CD1c-positive myeloid dendritic cell (primary cell): Measurements from ENCODE around the gene SPATS2.
A peak's percentile ranks its signal among the peaks of the same experiment; 100 is the strongest.
"Not testable (repeated sequence)": the region's sequence is repeated elsewhere in the genome, so short reads cannot be mapped to it uniquely, and the experiment has no call there.

Experiments
- DNase-seq: peaks from one replicate; pipeline ENCODE4 v3.0.0-alpha.2; 2016; ENCODE audit errors: extremely low spot score

Gene SPATS2

DNA sequence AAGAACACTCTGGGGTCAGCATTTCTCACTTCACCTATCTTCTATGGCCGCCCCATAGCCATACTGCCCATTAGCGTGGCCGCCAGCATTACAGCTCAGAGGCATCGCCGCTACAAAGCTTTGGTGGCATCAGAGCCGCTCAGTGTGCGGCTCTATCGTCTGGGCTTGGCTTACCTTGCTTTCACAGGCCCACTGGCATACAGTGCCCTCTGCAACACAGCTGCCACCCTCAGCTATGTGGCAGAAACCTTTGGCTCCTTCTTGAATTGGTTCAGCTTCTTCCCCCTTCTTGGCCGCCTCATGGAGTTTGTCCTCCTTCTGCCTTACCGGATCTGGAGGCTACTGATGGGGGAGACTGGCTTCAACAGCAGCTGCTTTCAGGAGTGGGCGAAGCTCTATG, 18.0 kb upstream of the SPATS2 start:
- no peak for DNase-seq

DNA sequence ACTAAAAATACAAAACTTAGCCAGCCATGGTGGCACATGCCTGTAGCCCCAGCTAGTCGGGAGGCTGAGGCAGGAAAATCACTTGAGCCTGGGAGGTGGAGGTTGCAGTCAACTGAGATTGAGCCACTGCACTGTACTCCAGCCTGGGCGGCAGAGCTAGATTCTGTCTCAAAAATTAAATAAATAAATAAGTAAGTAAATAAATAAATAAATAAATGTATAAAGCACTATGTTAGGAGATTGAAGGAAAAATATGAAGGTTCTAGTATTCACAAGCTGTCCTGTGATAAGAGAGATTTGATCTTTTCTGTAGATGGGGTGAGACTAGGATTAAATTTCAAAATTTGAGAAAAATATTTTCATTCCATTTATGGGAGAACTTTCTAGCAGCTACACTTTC, 14.9 kb upstream of the SPATS2 start:
- DNase-seq = no peak

DNA sequence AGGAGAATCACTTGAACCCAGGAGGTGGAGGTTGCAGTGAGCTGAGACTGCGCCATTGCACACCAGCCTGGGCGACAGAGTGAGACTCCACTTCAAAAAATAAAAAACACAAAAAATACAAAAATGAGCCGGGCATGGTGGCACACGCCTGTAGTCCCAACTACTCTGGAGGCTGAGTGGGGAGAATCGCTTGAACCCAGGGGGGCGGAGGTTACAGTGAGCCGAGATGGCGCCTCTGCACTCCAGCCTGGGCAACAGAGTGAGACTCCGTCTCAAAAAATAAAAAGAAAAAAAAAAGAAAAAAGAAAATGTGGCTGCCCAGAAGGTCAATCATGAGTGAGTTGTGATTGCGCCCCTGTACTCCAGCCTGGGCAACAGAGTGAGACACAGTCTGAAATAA, 11.3 kb upstream of the SPATS2 start:
- no peak for DNase-seq

DNA sequence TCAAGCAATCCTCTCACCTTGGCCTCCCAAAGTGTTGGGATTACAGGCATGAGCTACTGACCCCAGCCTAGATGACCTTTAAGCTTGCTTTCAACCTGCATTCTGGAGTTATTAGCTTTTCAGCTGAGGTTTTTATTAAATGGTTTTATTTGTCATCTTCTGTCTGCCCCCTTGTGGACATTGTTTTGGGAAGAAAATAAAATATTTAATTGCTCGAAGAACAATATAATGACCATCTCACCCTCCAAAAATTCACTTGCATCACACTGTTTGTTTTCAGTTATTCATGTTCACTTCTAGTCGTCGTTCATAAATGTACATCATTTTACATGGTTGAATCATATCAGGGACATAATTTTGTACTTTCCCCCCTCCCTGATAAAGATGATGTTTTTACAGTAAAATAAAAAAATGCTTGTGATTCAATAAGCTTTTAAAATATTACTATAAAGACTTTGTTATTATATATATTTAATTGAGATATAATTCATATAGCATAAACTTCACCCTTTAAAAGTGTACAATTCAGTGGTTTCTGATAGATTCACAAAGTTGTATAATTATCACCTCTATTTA, 10.1 kb upstream of the SPATS2 start:
- DNase-seq = peak; percentile 63

DNA sequence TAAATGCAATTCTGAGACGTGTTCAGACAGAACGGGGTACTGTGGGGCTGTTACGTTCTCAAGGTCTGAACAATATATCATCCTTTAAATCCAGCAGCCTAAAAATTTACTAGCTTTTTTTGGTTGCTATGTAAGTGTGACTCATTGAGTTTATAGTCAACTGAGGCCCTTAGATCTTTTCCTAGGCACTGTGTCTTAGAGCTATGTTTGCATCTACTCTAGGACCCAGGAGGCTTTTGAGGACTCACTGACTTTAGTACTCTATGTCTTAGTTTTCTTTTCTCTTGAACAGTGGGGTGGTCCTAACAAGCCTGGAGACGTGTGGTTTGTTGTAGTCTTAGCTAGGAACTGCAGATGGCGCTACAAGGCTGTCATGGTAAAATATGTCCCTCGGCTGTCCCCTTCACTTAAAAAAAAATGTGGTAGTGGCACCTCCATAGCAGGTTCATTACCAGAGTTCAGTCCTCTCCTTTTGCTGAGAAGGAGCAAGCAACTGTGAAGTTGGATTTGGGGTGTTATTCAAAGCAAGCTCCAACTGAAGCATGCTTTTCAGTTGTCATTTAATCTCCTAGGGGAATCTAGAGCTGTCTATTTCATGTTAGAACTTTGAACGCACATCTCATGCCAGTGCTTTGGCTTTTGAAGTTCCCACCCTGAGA, 8.7 kb upstream of the SPATS2 start:
- peak; percentile 83 for DNase-seq

DNA sequence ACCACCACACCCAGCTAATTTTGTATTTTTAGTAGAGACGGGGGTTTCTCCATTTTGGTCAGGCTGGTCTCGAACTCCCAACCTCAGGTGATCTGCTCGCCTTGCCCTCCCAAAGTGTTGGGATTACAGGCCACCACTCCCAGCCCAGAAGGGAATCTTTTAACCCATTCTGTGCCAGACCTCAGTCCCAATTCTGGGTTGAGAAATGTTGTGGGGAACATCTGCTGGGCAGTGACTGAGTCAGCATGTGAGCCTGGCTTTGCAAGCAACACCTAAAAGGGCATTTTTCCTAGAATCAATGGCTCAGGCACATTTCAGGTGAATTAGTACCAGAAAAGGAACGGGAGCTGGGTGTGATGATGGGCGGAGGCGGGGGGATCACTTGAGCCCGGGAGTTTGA, 7.6 kb upstream of the SPATS2 start:
- no peak for DNase-seq

DNA sequence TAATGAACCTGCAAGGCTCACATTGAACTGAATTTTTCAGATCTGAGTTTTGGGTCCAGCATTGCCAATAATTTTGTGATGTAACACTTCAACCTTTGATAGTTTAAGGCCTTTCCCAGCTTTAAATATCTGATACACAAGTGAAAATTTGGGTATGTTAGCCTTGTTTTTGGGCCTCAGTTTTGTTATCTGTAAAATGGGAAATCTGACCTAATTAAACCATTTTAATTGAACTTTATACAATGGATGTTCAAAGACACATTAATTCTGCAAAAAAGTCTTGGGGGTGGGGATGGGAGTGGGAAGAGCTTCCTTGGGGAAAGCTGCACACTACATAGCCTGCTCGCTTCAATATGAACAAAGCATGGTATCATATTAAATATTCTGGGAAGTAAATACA, 5.2 kb upstream of the SPATS2 start:
- no peak for DNase-seq

DNA sequence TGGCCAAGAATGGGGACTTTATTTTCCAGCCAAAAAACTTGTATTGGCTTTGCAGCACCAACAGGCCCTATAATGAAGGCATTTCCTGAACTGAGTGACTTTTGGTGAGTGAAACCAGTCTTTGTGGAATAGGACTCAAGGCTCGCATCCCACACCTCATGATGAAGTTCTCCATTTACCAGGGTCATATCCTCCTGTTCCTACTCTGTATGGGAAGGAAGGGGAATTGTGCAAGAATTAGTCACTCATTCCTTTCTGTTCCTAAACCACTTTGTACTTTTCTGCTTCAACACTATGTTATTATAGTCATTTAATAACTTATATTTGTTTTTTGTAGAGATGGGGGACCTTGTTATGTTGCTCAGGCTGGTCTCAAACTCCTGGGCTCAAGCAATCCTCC, 2.3 kb upstream of the SPATS2 start:
- peak; percentile 92 for DNase-seq

DNA sequence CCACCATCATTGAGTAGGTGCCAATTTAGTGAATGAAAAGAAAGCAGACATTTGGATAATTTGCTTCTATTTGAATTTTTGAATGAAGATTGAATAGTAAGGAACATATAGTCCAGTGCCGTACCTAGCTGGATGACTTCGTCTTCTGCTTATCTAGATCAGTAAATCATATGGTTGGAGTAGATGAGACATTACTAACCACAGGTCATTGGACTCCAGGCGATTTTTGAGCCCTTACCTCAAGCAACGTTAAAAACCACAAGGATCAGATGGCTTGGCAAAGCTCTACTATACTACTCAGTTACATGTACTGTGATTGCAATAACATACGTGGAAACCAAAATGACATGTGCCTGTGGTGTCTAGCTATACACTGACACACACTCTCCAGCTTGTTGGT, 1.7 kb upstream of the SPATS2 start:
- peak; percentile 43 for DNase-seq

DNA sequence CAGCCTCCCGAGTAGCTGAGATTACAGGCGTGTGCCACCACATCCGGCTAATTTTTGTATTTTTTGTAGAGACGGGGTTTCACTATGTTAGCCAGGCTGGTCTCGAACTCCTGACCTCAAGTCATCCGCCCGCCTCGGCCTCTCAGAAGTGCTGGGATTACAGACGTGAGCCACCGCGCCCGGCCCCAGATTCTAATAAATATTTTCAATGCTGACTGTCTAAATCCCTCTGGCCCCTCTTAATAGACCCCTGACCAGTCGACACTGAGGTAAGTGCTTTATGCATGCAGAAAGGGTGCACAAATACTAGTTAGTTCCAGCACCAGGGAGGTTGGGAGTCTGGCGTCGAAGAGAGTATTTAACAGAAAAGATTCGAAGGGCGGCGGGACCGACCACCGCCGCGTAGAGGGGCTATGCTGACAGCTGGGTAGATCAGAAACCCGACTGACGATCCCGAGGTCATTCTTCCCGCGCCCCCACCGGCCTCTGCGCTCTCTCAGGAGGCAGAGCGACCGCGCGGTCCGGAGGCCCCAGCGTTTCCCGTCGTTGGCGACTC, 1.1 kb upstream of the SPATS2 start:
- DNase-seq = no peak

DNA sequence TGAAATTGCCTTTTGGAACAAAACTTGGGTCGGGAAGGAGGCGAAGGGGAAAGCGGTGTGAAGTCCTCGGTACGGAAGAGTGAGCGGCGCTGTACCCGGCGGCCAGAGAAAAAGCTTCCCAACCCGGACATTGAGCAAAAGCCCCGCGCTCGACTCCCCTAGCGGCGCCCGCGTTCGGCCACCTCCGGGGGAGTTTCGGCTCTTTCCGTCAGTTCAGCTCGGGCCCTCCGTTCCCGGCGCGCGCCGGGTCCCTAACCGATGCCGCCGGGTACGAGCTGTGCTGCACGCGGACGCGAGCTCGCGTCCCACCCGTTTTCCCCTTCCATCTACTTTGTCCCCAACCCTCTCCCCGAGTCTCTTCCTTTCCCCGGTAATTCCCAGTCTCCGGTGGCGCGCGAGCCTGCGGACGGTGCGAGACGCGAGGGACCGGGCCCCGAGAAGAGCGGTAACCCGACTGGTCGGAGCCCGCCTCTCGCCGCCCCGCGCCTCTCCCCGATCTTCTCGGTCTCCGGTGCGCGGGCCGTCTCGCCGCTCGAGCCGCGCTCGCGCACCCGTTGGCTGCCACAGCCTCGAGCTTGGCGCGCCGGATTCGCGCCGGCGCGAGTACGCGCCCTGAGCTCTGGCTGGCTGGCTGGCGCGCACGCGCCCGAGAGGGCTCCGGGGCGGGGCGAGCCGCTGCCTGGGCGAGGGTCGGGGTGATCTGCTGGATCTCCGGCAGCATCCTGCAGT, 446 bp upstream of the SPATS2 start:
- DNase-seq = peak; percentile 94

DNA sequence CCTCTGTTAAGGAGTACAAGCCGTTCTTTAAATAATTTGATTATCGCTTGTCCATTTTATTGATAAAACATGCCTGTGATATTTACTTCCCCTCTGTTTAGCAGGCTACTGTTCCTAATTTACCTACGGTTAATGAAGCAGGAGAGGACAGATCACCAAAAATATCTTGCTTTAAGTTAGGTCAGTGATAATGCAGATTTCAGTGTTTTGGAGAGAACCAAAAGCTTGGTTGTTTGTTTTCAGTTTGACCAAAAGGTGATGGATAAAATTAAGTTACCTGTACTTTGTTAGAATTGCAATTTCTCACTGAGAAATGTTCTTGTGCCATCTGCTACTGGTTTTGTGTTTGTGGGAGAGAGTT, 958 bp downstream of the SPATS2 start:
- DNase-seq = no peak

DNA sequence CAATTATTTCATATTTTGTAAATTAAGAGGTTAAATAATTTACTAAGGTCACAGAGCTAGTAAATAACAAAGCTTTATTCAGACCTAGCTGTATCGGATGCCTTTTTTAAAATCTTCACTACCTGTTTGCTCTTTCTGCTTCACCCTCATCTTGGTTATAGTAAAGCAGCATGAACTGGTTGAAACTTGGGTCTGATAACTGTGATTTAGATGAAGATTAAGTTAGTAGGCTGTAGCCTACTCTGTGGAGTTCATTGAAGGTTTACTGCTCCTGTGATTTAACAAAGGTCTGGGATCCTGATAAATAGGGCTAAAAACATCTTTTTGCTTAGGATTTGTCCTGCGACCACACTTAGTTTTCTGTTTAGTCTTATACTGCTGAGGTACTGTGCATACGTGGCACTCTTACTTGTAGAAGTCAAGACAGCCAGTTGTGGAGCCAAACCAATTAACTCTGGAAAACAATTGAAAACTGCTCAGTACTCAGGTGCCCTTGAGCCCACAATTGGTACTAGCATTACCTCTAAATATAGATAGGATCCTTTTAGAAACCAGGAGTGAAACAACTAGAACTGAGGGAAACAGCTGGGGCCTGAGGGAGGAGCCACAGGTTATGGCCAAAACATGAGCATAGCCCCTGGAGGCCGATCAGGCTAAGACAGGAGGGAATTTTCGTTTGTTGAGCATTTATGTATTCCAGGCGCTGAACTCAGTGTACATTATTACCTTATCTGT, 2.3 kb downstream of the SPATS2 start:
- no peak for DNase-seq

DNA sequence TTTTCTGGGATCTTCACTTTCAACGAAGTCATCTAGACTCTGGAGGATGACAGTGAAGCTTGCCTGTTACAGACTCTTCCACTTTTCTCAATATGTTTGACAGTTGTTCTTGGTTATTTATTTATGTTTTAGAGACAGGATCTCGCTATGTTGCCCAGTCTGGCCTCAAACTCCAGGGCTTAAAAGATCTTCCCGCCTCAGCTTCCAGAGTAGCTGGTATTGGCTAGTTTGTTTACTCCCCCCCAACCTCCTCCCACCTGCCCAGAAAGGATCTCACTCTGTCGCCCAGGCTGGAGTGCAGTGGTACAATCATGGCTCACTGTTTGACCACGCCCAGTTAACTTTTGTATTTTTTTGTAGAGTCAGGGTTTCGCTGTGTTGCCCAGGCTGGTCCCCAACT, 3.3 kb downstream of the SPATS2 start:
- no peak for DNase-seq

DNA sequence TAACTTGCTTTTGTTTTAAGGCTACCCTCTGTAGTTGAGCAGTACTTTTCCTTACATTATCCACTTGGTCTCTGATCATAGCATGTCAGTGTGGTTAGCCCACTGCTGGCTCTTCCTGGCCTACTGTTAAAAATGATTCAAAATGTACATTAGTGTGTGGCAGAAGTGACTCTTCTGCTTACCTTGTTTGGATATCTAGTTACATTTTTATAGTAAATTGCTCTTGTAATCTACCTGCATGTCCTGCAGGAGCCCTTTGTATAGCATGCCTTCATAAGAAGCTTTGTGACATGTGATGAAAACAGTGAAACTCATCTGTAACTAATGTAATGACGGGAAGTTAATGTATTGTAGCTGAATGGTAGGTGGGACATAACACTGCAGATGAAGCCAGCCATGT, 8.1 kb downstream of the SPATS2 start:
- no peak for DNase-seq

DNA sequence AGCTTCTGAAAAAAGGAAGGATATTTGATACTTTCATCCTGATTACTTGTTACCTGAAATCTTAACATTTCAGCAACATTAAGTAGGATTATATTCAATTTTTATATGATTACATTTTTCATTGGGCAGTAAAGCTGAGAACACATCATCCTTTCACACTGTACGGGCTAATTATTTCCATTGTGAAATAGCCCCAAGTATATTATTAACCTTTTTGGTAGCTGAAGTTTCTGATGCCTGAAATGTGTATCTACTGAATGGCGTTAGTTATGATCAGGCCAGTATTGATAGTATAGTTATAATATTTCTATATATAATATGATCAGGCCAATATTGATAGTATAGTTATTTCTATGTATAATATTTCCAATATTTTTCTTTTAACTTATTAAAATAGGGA, 10.1 kb downstream of the SPATS2 start:
- no peak for DNase-seq

DNA sequence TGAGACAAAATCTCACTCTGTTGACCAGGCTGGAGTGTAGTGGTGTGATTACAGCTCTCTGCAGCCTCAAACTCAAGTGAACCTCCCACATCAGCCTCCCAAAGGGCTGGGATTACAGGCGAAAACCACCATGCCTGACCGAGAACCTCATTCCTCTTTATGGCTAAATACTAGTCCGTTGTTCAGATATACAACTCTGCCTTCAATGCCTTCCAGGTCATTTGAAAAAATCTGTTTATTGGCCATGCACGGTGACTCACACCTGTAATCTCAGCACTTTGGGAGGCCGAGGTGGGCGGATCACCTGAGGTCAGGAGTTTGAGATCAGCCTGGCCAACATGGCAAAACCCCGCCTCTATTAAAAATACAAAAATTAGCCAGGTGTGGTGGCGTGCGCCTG, 12.9 kb downstream of the SPATS2 start:
- DNase-seq = not testable (repeated sequence)

DNA sequence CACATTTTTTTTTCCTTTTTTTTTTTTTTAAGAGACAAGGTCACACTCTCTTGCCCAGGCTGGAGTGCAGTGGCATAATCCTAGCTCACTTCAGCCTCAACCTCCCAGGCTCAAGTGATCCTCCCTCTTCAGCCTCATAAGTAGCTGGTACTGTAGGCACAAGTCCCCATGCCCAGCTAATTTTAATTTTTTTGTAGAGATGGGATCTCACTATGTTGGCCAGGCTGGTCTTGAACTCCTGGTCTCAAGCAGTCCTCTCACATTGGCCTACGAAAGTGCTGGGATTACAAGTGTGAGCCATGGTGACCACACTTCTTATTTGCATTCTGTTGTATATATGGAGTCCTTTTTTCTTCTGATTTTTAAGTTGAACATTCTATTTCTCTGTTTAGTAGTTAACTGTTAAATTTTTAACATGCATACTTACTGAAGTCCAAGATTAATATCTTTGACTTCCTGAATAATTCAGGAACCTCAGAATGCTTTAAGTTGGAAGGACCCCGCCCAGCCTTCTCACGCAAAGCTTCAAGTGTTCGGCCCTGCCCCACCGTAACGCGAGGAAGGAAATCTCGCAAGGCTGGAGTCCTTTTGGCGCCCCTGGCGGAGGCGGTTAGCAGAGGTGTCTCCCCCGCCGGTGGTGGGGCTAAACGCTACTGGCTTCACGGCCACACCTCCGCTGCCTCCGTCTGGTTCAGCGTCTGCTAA, 21.6 kb downstream of the SPATS2 start:
- peak; percentile 76 for DNase-seq

DNA sequence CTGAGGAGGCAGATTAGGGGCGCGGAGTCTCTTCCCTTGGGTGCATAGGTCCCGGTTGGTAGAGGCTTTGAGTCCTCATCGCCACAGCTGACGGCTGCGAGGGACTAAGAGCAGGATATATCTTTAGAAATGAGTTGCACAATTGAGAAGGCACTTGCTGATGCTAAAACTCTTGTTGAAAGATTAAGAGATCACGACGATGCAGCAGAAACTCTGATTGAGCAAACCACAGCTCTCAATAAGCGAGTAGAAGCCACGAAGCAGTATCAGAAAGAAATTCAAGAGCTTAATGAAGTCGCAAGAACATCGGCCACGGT, 22.1 kb downstream of the SPATS2 start:
- no peak for DNase-seq

DNA sequence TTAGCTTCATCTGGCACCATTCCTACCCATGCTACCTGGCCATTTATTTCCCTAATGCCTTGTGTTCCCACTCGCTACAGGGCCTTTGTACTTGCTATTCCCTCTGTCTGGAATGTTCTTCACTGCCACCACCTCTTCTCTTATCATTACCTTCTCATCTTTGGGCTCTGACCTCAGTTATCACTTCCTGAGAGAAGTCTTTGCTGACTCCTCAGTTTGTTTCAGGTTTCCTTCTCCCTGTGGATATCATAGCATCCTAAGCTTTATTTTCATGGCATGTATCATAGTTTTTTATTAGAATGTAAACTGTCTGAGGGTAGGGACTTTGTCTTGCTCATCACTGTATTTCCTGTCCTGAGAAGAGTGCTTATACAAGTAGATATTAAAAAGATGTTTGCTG, 29.7 kb downstream of the SPATS2 start:
- DNase-seq = no peak

DNA sequence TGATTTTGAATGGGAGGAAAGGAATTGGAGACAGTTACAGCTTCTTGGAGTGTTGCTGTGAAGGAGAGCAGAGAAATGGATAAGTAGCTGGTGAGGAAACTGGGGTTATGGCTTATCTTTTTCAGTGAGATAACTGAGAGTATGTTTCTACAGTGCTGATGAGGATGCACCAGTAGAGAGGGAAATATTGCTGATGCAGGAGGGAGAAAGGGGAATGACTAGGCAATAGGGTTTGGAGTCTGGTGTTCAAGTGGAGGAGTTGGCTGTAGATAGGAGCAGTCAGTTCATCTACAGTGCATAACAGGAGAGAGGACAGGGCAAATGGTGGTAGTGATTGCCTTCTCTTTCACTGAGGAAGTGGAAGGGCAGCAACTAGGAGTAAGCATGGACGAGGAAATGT, 33.0 kb downstream of the SPATS2 start:
- DNase-seq = no peak

DNA sequence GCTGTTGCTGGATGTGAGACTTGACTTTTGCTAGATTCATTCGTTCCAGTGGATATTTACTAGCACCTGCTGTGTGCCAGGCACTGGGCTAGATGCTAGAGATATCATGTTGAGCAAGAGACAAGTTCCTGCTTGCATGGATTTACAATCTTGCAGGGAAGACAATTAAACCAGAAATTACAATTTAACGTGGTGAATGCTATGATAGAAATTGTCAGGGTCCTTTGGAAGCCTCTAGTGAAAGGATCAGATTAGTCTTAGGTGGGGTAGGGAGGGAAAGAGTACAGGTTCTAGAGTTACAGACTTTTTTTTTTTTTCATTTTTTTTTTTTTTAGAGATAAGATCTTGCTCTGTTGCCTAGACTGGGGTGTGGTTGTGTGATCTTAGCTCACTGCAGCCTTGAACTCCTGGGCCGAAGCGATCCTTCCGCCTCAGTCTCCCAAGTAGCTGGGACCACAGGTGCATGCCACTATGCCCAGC, 36.7 kb downstream of the SPATS2 start:
- DNase-seq = no peak
